ENCODE results near the gene PPP1R16B. TPM values are rescaled to one million over a fixed set of nuclear protein-coding genes. Genes with fewer than 3 reads are reported as not detected.

PPP1R16B gene
- total and polyA plus RNA-seq, 4 donors = 2.6 to 15.0 (median 7.1) TPM

- H3K4me1 ChIP-seq (ENCODE audit: control insufficient read depth in 5 of 5, insufficient read depth in 5 of 5, low read length in 5 of 5) = no peaks in the 10 kb centered on the region
- H3K27me3 ChIP-seq (ENCODE audit: control insufficient read depth in 3 of 3, insufficient read depth in 3 of 3, low read length in 2 of 3) = no peaks in the 10 kb centered on the region
- no peak overlapping the region for H3K4me3 ChIP-seq
- H3K36me3 ChIP-seq (ENCODE audit: control insufficient read depth in 4 of 4, insufficient read depth in 4 of 4, low read length in 4 of 4) = peaks cover 29 to 57% (median 45%) of the 10 kb centered on the region in 4 donors
- WGBS, 2 donors = 80 to 84% methylated on average over 11 of the region's 11 CpGs
- peaks cover 0 to 2% (median 0%) of the 10 kb centered on the region in 4 donors for H3K9me3 ChIP-seq (ENCODE audit: control insufficient read depth in 4 of 4, insufficient read depth in 3 of 4, low read length in 3 of 4)
- ATAC-seq (ENCODE audit: insufficient read depth, low FRiP score) (no peak), DNase-seq (no peak)
- TF ChIP-seq CTCF (IDR thresholded peaks at IDR 0.05; ENCODE audit: control extremely low read depth, extremely low read depth) = no peak
- no peak overlapping the region for H3K27ac ChIP-seq (ENCODE audit: low read depth in 1 of 2, low read length in 1 of 2)
- no peak overlapping the region for H3K9ac ChIP-seq (ENCODE audit: insufficient read depth in 1 of 2, low read length in 2 of 2)
Observed at GRCh38 chr20:38764567-38765318, 40.8 kb upstream of the PPP1R16B start.

DNA sequence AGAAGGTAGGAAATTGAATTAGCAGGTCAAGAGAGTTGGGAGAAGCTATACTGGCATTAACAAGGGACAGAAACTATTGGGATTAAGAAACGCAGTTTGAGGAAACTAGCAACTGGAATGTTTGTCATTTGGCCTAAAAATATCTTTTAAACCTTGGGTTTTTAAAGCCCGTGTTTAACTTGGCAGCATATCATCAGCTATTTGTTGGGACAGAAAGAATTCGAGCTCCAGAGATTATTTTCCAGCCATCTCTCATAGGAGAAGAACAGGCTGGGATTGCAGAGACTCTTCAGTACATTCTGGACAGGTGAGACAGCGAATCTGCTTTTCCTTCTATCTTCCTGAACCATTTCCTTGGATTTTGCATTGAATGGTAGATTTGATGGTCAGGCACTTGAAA lies 39.4 kb upstream of the PPP1R16B start:
- H3K27ac ChIP-seq (ENCODE audit: low read depth in 1 of 2, low read length in 1 of 2) = no peak overlapping the region
- H3K9ac ChIP-seq (ENCODE audit: insufficient read depth in 1 of 2, low read length in 2 of 2) = no peak overlapping the region
- H3K36me3 ChIP-seq (ENCODE audit: control insufficient read depth in 4 of 4, insufficient read depth in 4 of 4, low read length in 4 of 4) = peaks cover 29 to 52% (median 49%) of the 10 kb centered on the region in 4 donors
- no peaks in the 10 kb centered on the region for H3K4me1 ChIP-seq (ENCODE audit: control insufficient read depth in 5 of 5, insufficient read depth in 5 of 5, low read length in 5 of 5)
- no peak overlapping the region for H3K4me3 ChIP-seq
- WGBS, 2 donors = 79 to 90% methylated on average over 4 of the region's 4 CpGs
- no peak for TF ChIP-seq CTCF (IDR thresholded peaks at IDR 0.05; ENCODE audit: control extremely low read depth, extremely low read depth)
- peaks cover 0 to 2% (median 0%) of the 10 kb centered on the region in 4 donors for H3K9me3 ChIP-seq (ENCODE audit: control insufficient read depth in 4 of 4, insufficient read depth in 3 of 4, low read length in 3 of 4)
- no peaks in the 10 kb centered on the region for H3K27me3 ChIP-seq (ENCODE audit: control insufficient read depth in 3 of 3, insufficient read depth in 3 of 3, low read length in 2 of 3)
- DNase-seq (no peak), ATAC-seq (ENCODE audit: insufficient read depth, low FRiP score) (no peak)

DNA sequence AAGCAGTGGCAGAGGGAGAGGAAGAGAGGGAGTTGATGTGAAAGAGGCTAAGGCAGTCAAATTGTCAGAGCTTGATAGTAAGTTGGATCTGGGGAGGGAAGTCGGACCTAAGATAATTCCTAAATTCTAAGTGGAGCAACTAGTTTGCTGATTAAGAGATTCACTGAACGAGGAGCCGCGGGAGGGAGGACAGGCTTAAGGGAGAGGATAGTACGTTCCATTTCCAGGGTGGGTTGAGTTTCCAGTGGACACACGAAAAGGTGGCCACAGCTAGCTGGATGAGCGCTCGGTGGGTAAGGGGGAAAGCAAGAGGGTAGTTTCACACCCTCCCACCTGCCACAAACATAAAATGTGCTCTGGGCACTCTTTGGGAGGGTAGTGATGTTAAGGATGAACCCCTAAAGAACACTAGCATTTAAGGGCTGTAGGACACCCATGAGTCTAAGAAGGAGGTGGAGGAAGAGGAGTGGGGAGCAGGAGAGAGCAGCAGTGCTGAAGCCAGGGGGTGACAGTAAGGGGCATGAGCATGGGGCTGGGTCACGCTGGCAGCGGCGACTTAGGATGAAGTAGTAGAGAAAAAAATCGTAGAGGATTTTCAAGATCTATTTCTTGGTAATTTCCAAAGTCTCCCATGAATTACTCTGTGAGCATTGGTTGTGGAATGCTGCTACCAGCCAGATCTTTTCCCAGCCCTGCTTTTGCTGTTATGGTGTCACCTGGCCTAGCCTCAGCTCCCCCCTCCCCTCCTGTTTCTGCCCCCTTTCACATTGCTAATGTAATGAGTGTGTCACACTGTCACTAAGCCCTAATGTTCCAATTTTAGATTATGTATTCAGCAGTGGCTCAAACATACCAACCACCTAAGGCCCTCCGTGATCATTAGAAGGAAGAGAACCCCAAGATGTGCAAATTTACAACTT lies 35.9 kb upstream of the PPP1R16B start:
- H3K27ac ChIP-seq (ENCODE audit: low read depth in 1 of 2, low read length in 1 of 2) = no peak overlapping the region
- H3K4me1 ChIP-seq (ENCODE audit: control insufficient read depth in 5 of 5, insufficient read depth in 5 of 5, low read length in 5 of 5) = no peaks in the 10 kb centered on the region
- H3K9ac ChIP-seq (ENCODE audit: insufficient read depth in 1 of 2, low read length in 2 of 2) = no peak overlapping the region
- TF ChIP-seq CTCF (IDR thresholded peaks at IDR 0.05; ENCODE audit: control extremely low read depth, extremely low read depth) = no peak
- H3K36me3 ChIP-seq (ENCODE audit: control insufficient read depth in 4 of 4, insufficient read depth in 4 of 4, low read length in 4 of 4) = peaks cover 21 to 52% (median 48%) of the 10 kb centered on the region in 4 donors
- 90 to 94% methylated on average over 13 of the region's 13 CpGs for WGBS, 2 donors
- no peak for ATAC-seq (ENCODE audit: insufficient read depth, low FRiP score)
- no peaks in the 10 kb centered on the region for H3K27me3 ChIP-seq (ENCODE audit: control insufficient read depth in 3 of 3, insufficient read depth in 3 of 3, low read length in 2 of 3)
- H3K9me3 ChIP-seq (ENCODE audit: control insufficient read depth in 4 of 4, insufficient read depth in 3 of 4, low read length in 3 of 4) = peaks cover 0 to 2% (median 0%) of the 10 kb centered on the region in 4 donors
- no peak overlapping the region for H3K4me3 ChIP-seq
- DNase-seq = no peak

All from lung (tissue), 12 donors.